Neural progenitor cell (in vitro differentiated cells): ENCODE measurements around the gene ZC3H12D.

Experiments
- CTCF ChIP-seq: fragments of 200-600 bp; sonication (generic); IDR thresholded peaks from 2 replicates; pipeline ENCODE4 v1.5.1; 2017; ENCODE audit warnings: antibody characterized with exemption, mild to moderate bottlenecking
- EZH2 ChIP-seq: fragments of 200-600 bp; sonication (generic); IDR thresholded peaks from 2 replicates; pipeline ENCODE4 v1.6.1; 2017; ENCODE audit warnings: antibody characterized with exemption, mild to moderate bottlenecking, moderate library complexity
- EZH2phosphoT487 ChIP-seq: fragments of 200-600 bp; sonication (generic); IDR thresholded peaks from 2 replicates; pipeline ENCODE4 v1.6.1; 2017; ENCODE audit warnings: antibody characterized with exemption

- TF ChIP-seq EZH2phosphoT487 (no peak), CTCF (no peak), EZH2 (no peak)
Measured at GRCh38 chr6:149493761-149494320, 9.0 kb upstream of the ZC3H12D start.
